Measurements from ENCODE around the gene NINL.
"Not testable (repeated sequence)": the region's sequence is repeated elsewhere in the genome, so short reads cannot be mapped to it uniquely, and the experiment has no call there.

The NINL gene

DNA sequence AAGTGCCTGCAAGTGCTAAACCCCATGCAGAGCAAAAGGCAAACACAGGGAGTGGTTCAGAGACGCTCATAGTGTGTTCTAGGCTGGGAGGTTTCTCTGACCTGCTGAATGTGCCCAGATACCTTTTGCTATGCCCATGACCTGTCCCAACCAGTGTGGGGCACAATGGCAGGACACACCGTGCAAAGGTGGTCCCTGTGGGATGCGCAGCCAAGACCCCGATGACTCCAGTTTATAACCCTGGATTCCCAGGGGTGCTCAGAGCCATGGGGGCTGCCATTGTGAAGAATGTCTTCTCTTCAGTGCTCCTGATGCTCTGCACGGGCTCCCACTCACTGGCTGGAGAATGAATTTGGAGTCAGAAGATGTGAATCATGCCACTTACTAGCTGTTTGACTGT is 2.2 kb upstream of the NINL start:
- peaks cover 32% of the 10 kb centered on the region for H3K27me3 ChIP-seq (ENCODE audit: insufficient read depth, poor library complexity, severe bottlenecking)
- TF ChIP-seq GABPA (IDR thresholded peaks at IDR 0.05; ENCODE audit: low read depth) (no peak), POLR2AphosphoS5 (IDR thresholded peaks at IDR 0.05; ENCODE audit: low read depth) (no peak), SPI1 (IDR thresholded peaks at IDR 0.05; ENCODE audit: borderline replicate concordance, low read depth) (no peak)
- TF ChIP-seq, protein P1, sequence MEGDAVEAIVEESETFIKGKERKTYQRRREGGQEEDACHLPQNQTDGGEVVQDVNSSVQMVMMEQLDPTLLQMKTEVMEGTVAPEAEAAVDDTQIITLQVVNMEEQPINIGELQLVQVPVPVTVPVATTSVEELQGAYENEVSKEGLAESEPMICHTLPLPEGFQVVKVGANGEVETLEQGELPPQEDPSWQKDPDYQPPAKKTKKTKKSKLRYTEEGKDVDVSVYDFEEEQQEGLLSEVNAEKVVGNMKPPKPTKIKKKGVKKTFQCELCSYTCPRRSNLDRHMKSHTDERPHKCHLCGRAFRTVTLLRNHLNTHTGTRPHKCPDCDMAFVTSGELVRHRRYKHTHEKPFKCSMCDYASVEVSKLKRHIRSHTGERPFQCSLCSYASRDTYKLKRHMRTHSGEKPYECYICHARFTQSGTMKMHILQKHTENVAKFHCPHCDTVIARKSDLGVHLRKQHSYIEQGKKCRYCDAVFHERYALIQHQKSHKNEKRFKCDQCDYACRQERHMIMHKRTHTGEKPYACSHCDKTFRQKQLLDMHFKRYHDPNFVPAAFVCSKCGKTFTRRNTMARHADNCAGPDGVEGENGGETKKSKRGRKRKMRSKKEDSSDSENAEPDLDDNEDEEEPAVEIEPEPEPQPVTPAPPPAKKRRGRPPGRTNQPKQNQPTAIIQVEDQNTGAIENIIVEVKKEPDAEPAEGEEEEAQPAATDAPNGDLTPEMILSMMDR (IDR thresholded peaks at IDR 0.05; ENCODE audit: insufficient read depth, low read length), result no peak
- TF ChIP-seq, protein P2, sequence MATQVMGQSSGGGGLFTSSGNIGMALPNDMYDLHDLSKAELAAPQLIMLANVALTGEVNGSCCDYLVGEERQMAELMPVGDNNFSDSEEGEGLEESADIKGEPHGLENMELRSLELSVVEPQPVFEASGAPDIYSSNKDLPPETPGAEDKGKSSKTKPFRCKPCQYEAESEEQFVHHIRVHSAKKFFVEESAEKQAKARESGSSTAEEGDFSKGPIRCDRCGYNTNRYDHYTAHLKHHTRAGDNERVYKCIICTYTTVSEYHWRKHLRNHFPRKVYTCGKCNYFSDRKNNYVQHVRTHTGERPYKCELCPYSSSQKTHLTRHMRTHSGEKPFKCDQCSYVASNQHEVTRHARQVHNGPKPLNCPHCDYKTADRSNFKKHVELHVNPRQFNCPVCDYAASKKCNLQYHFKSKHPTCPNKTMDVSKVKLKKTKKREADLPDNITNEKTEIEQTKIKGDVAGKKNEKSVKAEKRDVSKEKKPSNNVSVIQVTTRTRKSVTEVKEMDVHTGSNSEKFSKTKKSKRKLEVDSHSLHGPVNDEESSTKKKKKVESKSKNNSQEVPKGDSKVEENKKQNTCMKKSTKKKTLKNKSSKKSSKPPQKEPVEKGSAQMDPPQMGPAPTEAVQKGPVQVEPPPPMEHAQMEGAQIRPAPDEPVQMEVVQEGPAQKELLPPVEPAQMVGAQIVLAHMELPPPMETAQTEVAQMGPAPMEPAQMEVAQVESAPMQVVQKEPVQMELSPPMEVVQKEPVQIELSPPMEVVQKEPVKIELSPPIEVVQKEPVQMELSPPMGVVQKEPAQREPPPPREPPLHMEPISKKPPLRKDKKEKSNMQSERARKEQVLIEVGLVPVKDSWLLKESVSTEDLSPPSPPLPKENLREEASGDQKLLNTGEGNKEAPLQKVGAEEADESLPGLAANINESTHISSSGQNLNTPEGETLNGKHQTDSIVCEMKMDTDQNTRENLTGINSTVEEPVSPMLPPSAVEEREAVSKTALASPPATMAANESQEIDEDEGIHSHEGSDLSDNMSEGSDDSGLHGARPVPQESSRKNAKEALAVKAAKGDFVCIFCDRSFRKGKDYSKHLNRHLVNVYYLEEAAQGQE (IDR thresholded peaks at IDR 0.05; ENCODE audit: insufficient replicate concordance, low read depth), result no peak
- no peak overlapping the region for H3K4me3 ChIP-seq (replicated peaks; ENCODE audit: insufficient read depth, low read length)
- DNase-seq (ENCODE audit: low read depth in 1 of 2, low spot score in 1 of 2), result no peak
- H3K27ac ChIP-seq (replicated peaks), result no peak overlapping the region

DNA sequence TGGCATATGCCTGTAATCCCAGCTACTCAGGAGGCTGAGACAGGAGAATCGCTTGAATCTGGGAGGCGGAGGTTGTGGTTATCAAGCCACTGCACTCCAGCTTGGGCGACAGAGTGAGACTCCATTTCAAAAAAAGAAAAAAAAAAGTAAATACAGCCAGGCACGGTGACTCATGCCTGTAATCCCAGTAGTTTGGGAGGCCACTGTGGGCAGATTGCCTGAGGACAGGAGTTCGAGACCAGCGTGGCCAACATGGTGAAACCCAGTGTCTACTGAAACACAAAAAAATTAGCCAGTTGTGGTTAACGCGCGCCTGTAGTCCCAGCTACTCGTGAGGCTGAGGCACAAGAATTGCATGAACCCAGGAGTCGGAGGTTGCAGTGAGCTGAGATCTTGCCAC is 1.5 kb upstream of the NINL start:
- H3K4me3 ChIP-seq (replicated peaks; ENCODE audit: insufficient read depth, low read length), result no peak overlapping the region
- no peak for DNase-seq (ENCODE audit: low read depth in 1 of 2, low spot score in 1 of 2)
- peaks cover 33% of the 10 kb centered on the region for H3K27me3 ChIP-seq (ENCODE audit: insufficient read depth, poor library complexity, severe bottlenecking)
- TF ChIP-seq, protein P2 (IDR thresholded peaks at IDR 0.05; ENCODE audit: insufficient replicate concordance, low read depth), result no peak
- TF ChIP-seq SPI1 (IDR thresholded peaks at IDR 0.05; ENCODE audit: borderline replicate concordance, low read depth), result no peak
- no peak for TF ChIP-seq POLR2AphosphoS5 (IDR thresholded peaks at IDR 0.05; ENCODE audit: low read depth)
- TF ChIP-seq, protein P1 (IDR thresholded peaks at IDR 0.05; ENCODE audit: insufficient read depth, low read length), result no peak
- no peak for TF ChIP-seq GABPA (IDR thresholded peaks at IDR 0.05; ENCODE audit: low read depth)
- H3K27ac ChIP-seq (replicated peaks), result no peak overlapping the region

DNA sequence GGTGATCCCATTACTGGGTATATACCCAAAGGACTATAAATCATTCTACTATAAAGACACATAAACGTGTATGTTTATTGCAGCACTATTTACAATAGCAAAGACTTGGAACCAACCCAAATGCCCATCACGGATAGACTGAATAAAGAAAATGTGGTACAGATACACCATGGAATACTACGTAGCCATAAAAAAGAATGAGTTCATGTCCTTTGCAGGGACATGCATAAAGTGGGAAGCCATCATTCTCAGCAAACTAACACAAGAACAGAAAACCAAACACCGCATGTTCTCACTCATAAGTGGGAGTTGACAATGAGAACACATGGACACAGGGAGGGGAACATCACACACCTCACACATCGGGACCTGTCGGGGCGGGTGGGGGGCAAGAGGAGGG is 1.7 kb downstream of the NINL start:
- not testable (repeated sequence) for DNase-seq (ENCODE audit: low read depth in 1 of 2, low spot score in 1 of 2); H3K27ac ChIP-seq (replicated peaks); H3K4me3 ChIP-seq (replicated peaks; ENCODE audit: insufficient read depth, low read length)
- H3K27me3 ChIP-seq (ENCODE audit: insufficient read depth, poor library complexity, severe bottlenecking), result peaks cover 33% of the 10 kb centered on the region

DNA sequence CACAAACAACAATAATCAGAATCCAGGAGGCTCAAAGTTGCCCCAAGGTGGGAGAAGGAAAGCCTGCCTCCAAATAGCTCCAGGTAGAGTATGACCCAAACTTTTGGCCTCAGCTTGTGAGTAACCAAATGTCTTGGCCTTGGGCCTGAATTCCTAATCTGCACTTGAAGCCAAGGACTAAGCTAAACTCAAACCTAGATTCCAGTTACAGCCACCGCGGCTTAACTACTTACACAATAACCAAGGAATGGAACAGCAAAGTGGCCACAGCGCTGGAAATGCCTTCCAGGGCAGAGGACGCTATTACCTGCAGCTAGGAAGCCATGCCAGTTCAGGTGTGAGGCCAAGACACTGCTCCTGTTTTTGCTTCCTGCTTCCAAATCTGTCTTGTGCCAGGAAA is 4.6 kb downstream of the NINL start:
- Histone ChIP-seq H3K27me3 (ENCODE audit: insufficient read depth, poor library complexity, severe bottlenecking) (peaks cover 28% of the 10 kb centered on the region), H3K27ac (replicated peaks) (no peak overlapping the region), H3K4me3 (replicated peaks; ENCODE audit: insufficient read depth, low read length) (no peak overlapping the region)
- DNase-seq (ENCODE audit: low read depth in 1 of 2, low spot score in 1 of 2), result no peak
- TF ChIP-seq SPI1 (IDR thresholded peaks at IDR 0.05; ENCODE audit: borderline replicate concordance, low read depth) (no peak), POLR2AphosphoS5 (IDR thresholded peaks at IDR 0.05; ENCODE audit: low read depth) (no peak), GABPA (IDR thresholded peaks at IDR 0.05; ENCODE audit: low read depth) (no peak)
- TF ChIP-seq, protein P2 (IDR thresholded peaks at IDR 0.05; ENCODE audit: insufficient replicate concordance, low read depth), result no peak
- TF ChIP-seq, protein P1 (IDR thresholded peaks at IDR 0.05; ENCODE audit: insufficient read depth, low read length), result no peak

All from HL-60 (cell line).